AG09309 (cell line): ENCODE data around the gene SFXN5.

Experiments used
- DNase-seq: peaks from one replicate; pipeline ENCODE4 v3.0.0-alpha.2; 2010; ENCODE audit warnings: low read depth
- H3K4me3 ChIP-seq: 2 replicates; pipeline ENCODE4 v1.5.1; 2011; ENCODE audit warnings: mild to moderate bottlenecking, low read depth, low read length, moderate library complexity; ENCODE audit not compliant: control insufficient read depth
- CTCF ChIP-seq: IDR thresholded peaks from 2 replicates; pipeline ENCODE4 v1.5.1; 2011; ENCODE audit warnings: mild to moderate bottlenecking, low read depth, low read length, inconsistent platforms; ENCODE audit not compliant: insufficient read depth, control insufficient read depth; ENCODE audit errors: missing control alignments

SFXN5 gene

GRCh38 chr2:73004466-73004865 lies 67.0 kb downstream of the SFXN5 start:
- no peak for DNase-seq
- H3K4me3 ChIP-seq, result no peak overlapping the region
- no peak for TF ChIP-seq CTCF

- no peak for DNase-seq
- H3K4me3 ChIP-seq, result no peak overlapping the region
- TF ChIP-seq CTCF, result no peak
Measured at GRCh38 chr2:73003027-73003426, 68.5 kb downstream of the SFXN5 start.

GRCh38 chr2:73000808-73001570 lies 70.5 kb downstream of the SFXN5 start:
- no peak overlapping the region for H3K4me3 ChIP-seq
- no peak for DNase-seq
- no peak for TF ChIP-seq CTCF

- TF ChIP-seq CTCF, result no peak
- H3K4me3 ChIP-seq, result no peak overlapping the region
- DNase-seq, result no peak
Measured at GRCh38 chr2:72999729-73000725, 71.5 kb downstream of the SFXN5 start.

- DNase-seq, result no peak
- TF ChIP-seq CTCF, result no peak
Measured at GRCh38 chr2:72998724-72999123, 72.8 kb downstream of the SFXN5 start.

DNA sequence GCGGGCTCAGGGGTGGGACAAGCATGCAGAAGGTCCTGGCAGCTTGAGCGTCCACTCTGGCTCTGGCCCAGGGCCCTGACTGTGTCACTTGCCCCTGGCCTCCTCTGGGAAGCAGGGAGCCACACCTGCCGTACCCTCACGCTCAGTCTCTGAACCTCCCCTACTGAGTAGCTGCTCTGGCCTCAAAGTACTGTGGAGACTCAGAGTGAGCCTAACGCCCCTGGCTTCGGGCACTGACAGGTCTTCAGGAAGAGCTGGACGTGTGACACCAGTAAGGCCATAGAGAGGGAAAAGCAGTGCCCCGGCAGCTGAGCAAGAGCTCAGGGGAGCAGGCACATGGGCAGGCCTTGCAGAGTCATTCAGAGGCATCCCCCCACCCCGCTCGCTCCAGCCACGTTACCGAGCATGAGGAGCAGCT lies 73.3 kb downstream of the SFXN5 start:
- no peak for TF ChIP-seq CTCF

More at GRCh38 chr2:72998724-72999123, 72.8 kb downstream of the SFXN5 start:
- H3K4me3 ChIP-seq, result no peak overlapping the region

More for the DNA sequence above, 73.3 kb downstream of the SFXN5 start:
- no peak for DNase-seq
- no peak overlapping the region for H3K4me3 ChIP-seq
